GM18498 (cell line): ENCODE measurements around the gene TPRN.

Source experiments
- ATAC-seq: cut with Tn5 transposase; IDR thresholded peaks from one replicate; pipeline ENCODE4 v1.9.1; 2021; ENCODE audit warnings: mild to moderate bottlenecking, moderate library complexity; ENCODE audit not compliant: unreplicated experiment

TPRN gene

GRCh38 chr9:137236936-137237421 is 36.4 kb upstream of the TPRN start:
- ATAC-seq, result no peak

- ATAC-seq, result no peak
These were observed 35.8 kb upstream of the TPRN start for GRCh38 chr9:137236238-137236935.

GRCh38 chr9:137235424-137236237 is 35.1 kb upstream of the TPRN start:
- no peak for ATAC-seq

- no peak for ATAC-seq
These were observed 34.4 kb upstream of the TPRN start for GRCh38 chr9:137234758-137235423.

GRCh38 chr9:137234055-137234697 is 33.6 kb upstream of the TPRN start:
- ATAC-seq, result no peak

- no peak for ATAC-seq
These were observed 32.8 kb upstream of the TPRN start for GRCh38 chr9:137233143-137233980.

GRCh38 chr9:137232510-137232909 is 32.0 kb upstream of the TPRN start:
- ATAC-seq, result no peak

GRCh38 chr9:137232101-137232500 is 31.6 kb upstream of the TPRN start:
- ATAC-seq, result no peak

- no peak for ATAC-seq
These were observed 31.0 kb upstream of the TPRN start for GRCh38 chr9:137231372-137232039.

GRCh38 chr9:137230705-137231371 is 30.3 kb upstream of the TPRN start, which contains the start of gene SLC34A3:
TSS of gene SLC34A3 (plus strand) at chr9:137230901. CDS start at chr9:137231703, 802 bp downstream.
- ATAC-seq, result no peak

- no peak for ATAC-seq
These were observed 29.6 kb upstream of the TPRN start for GRCh38 chr9:137229903-137230704.

GRCh38 chr9:137228968-137229896 is 28.7 kb upstream of the TPRN start:
- ATAC-seq, result no peak

GRCh38 chr9:137228506-137228967 is 28.0 kb upstream of the TPRN start:
- no peak for ATAC-seq

GRCh38 chr9:137227853-137228505 is 27.4 kb upstream of the TPRN start:
- no peak for ATAC-seq

- no peak for ATAC-seq
These were observed 26.7 kb upstream of the TPRN start, which contains the start of gene RNF224 for GRCh38 chr9:137227054-137227852. TSS of gene RNF224 (plus strand) at chr9:137227502. CDS start at chr9:137228336, 834 bp downstream.
